Measurements from ENCODE around the gene DOCK10.
A peak's percentile ranks its signal among the peaks of the same experiment; 100 is the strongest.

DOCK10 gene

GRCh38 chr2:225013425-225014365, 28.6 kb downstream of the DOCK10 start:
- no peak for DNase-seq (ENCODE audit: low spot score)

GRCh38 chr2:225011585-225011984, 30.7 kb downstream of the DOCK10 start:
- FAIRE-seq (no peak), DNase-seq (ENCODE audit: low spot score) (no peak)

More at GRCh38 chr2:225013425-225014365, 28.6 kb downstream of the DOCK10 start:
- no peak for FAIRE-seq

GRCh38 chr2:225010804-225011203, 31.5 kb downstream of the DOCK10 start:
- no peak for FAIRE-seq
- peak; percentile 20 for DNase-seq (ENCODE audit: low spot score)

GRCh38 chr2:225009768-225010167, 32.5 kb downstream of the DOCK10 start:
- FAIRE-seq (no peak), DNase-seq (ENCODE audit: low spot score) (no peak)

- FAIRE-seq (no peak), DNase-seq (ENCODE audit: low spot score) (no peak)
These were observed 33.3 kb downstream of the DOCK10 start for GRCh38 chr2:225008935-225009334.

- no peak for FAIRE-seq
- DNase-seq (ENCODE audit: low spot score) = no peak
These were observed 34.0 kb downstream of the DOCK10 start for GRCh38 chr2:225008179-225008856.

- no peak for DNase-seq (ENCODE audit: low spot score)
- FAIRE-seq = no peak
These were observed 35.5 kb downstream of the DOCK10 start for GRCh38 chr2:225006730-225007129.

- no peak for FAIRE-seq
- DNase-seq (ENCODE audit: low spot score) = no peak
These were observed 37.7 kb downstream of the DOCK10 start for GRCh38 chr2:225004597-225004996.

- no peak for FAIRE-seq
These were observed 39.6 kb downstream of the DOCK10 start for GRCh38 chr2:225002656-225003045.

GRCh38 chr2:225002039-225002655, 40.1 kb downstream of the DOCK10 start:
- no peak for FAIRE-seq
- DNase-seq (ENCODE audit: low spot score) = peak; percentile 37

More at GRCh38 chr2:225002656-225003045, 39.6 kb downstream of the DOCK10 start:
- no peak for DNase-seq (ENCODE audit: low spot score)

GRCh38 chr2:224999754-225000153, 42.5 kb downstream of the DOCK10 start:
- no peak for DNase-seq (ENCODE audit: low spot score)
- FAIRE-seq = no peak

- DNase-seq (ENCODE audit: low spot score) (no peak), FAIRE-seq (no peak)
These were observed 42.9 kb downstream of the DOCK10 start for GRCh38 chr2:224999321-224999720.

- FAIRE-seq (no peak), DNase-seq (ENCODE audit: low spot score) (no peak)
These were observed 44.5 kb downstream of the DOCK10 start for GRCh38 chr2:224997802-224998201.

GRCh38 chr2:224995419-224995818, 46.8 kb downstream of the DOCK10 start:
- FAIRE-seq = no peak
- DNase-seq (ENCODE audit: low spot score) = no peak

- FAIRE-seq = no peak
- DNase-seq (ENCODE audit: low spot score) = no peak
These were observed 47.9 kb downstream of the DOCK10 start for GRCh38 chr2:224994242-224994823.

GRCh38 chr2:224990710-224991109, 51.6 kb downstream of the DOCK10 start:
- DNase-seq (ENCODE audit: low spot score) (no peak), FAIRE-seq (no peak)

GRCh38 chr2:224987733-224988132, 54.5 kb downstream of the DOCK10 start:
- FAIRE-seq = no peak

GRCh38 chr2:224986477-224986876, 55.8 kb downstream of the DOCK10 start:
- DNase-seq (ENCODE audit: low spot score) (no peak), FAIRE-seq (no peak)

More at GRCh38 chr2:224987733-224988132, 54.5 kb downstream of the DOCK10 start:
- DNase-seq (ENCODE audit: low spot score) = no peak

- DNase-seq (ENCODE audit: low spot score) (no peak), FAIRE-seq (no peak)
These were observed 57.6 kb downstream of the DOCK10 start for GRCh38 chr2:224984637-224985036.

GRCh38 chr2:224983712-224984554, 58.3 kb downstream of the DOCK10 start:
- FAIRE-seq (no peak), DNase-seq (ENCODE audit: low spot score) (no peak)
